MCF 10A (cell line): ENCODE results near the gene RAI1. TPM values are rescaled to one million over a fixed set of nuclear protein-coding genes. Genes with fewer than 3 reads are reported as not detected.

Source experiments
- BruUV-seq: library from RNA; stranded (reverse); fragments of 400-500 nt; replicated peaks from 2 replicates; lab custom pipeline; 2021; lab: Mats Ljungman, UMichigan
- CTCF ChIA-PET: fragments of 300-600 bp; sonication (Branson Sonifier 250); formaldehyde crosslinking; extraction: SDS; loops from one replicate; lab custom pipeline; 2021; ENCODE audit warnings: antibody characterized with exemption, inconsistent platforms; lab: Yijun Ruan, JAX
- POLR2A ChIA-PET: fragments of 300-600, 350-650 bp; sonication (Branson Sonifier 250); formaldehyde crosslinking; extraction: SDS; loops from one replicate; lab custom pipeline; 2020; ENCODE audit warnings: antibody characterized with exemption, inconsistent platforms; lab: Yijun Ruan, JAX
- DNase-seq: peaks from one replicate; pipeline ENCODE4 v3.0.0-alpha.2; 2018; ENCODE audit not compliant: unreplicated experiment
- H3K27ac Mint-ChIP-seq: one replicate; pipeline ENCODE4 v1.8.0; 2022; ENCODE audit warnings: mild to moderate bottlenecking, low read depth, mixed read lengths; ENCODE audit not compliant: unreplicated experiment
- H3K27me3 Mint-ChIP-seq: one replicate; pipeline ENCODE4 v1.8.0; 2022; ENCODE audit warnings: mixed read lengths; ENCODE audit not compliant: insufficient read depth, unreplicated experiment
- H3K36me3 Mint-ChIP-seq: one replicate; pipeline ENCODE4 v1.8.0; 2022; ENCODE audit warnings: mild to moderate bottlenecking, moderate library complexity, mixed read lengths; ENCODE audit not compliant: insufficient read depth, unreplicated experiment
- H3K4me1 Mint-ChIP-seq: one replicate; pipeline ENCODE4 v1.8.0; 2022; ENCODE audit warnings: mixed read lengths; ENCODE audit not compliant: insufficient read depth, unreplicated experiment
- H3K4me3 Mint-ChIP-seq: one replicate; pipeline ENCODE4 v1.8.0; 2022; ENCODE audit warnings: mild to moderate bottlenecking, moderate library complexity, mixed read lengths; ENCODE audit not compliant: unreplicated experiment
- H3K9me3 Mint-ChIP-seq: one replicate; pipeline ENCODE4 v1.8.0; 2022; ENCODE audit warnings: mixed read lengths; ENCODE audit not compliant: unreplicated experiment
- CTCF ChIP-seq: fragments of 200-600 bp; IDR thresholded peaks from one replicate; pipeline ENCODE4 v1.8.0; 2022; ENCODE audit warnings: antibody characterized with exemption, mild to moderate bottlenecking; ENCODE audit not compliant: unreplicated experiment
- intact Hi-C: fragments of 100-400 bp; cut with micrococcal nuclease; formaldehyde crosslinking; loops from 2 replicates; pipeline ENCODE4 v1.14.1; 2022
- total RNA-seq: library from RNA; stranded (reverse); gene quantifications from 2 replicates; pipeline ENCODE4 v1.2.3, GENCODE V29; 2022

Gene RAI1
- total RNA-seq, 1 experiment from 2014 or later = 30.4 TPM

- intact Hi-C loops = no loop called here
- CTCF ChIA-PET = interaction anchor here (1.5 kb wide), 1 partner anchor 291 kb away, joined by 4 read pairs; no protein-coding TSS in a partner anchor
- H3K27ac Mint-ChIP-seq = no peak overlapping the region
- DNase-seq = no peak
- no peak overlapping the region for H3K4me3 Mint-ChIP-seq
- H3K9me3 Mint-ChIP-seq = peaks cover 16% of the 10 kb centered on the region
- no peaks in the 10 kb centered on the region for H3K36me3 Mint-ChIP-seq
- no peak for TF ChIP-seq CTCF
- H3K4me1 Mint-ChIP-seq = no peaks in the 10 kb centered on the region
- POLR2A ChIA-PET = no interaction called here
- no TSS peak for BruUV-seq
- H3K27me3 Mint-ChIP-seq = peaks cover 12% of the 10 kb centered on the region
These were observed 35.3 kb upstream of the RAI1 start for GRCh38 chr17:17645961-17646360.

GRCh38 chr17:17647524-17648178 is 33.6 kb upstream of the RAI1 start:
- ChIA-PET POLR2A (interaction anchor here (0.6 kb wide), 1 partner anchor 1725 kb away, joined by 3 read pairs; no protein-coding TSS in a partner anchor), CTCF (interaction anchor here (0.6 kb wide), 2 partner anchors 13 to 20 kb away, joined by 3 read pairs; no protein-coding TSS in a partner anchor)
- Mint-ChIP-seq H3K36me3 (no peaks in the 10 kb centered on the region), H3K27me3 (peaks cover 12% of the 10 kb centered on the region), H3K27ac (no peak overlapping the region), H3K4me3 (no peak overlapping the region), H3K4me1 (no peaks in the 10 kb centered on the region), H3K9me3 (peaks cover 16% of the 10 kb centered on the region)
- TF ChIP-seq CTCF = no peak
- no TSS peak for BruUV-seq
- no peak for DNase-seq
- intact Hi-C loops = no loop called here

- POLR2A ChIA-PET = interaction anchor here (1.0 kb wide), 1 partner anchor 27 kb away, joined by 3 read pairs; no protein-coding TSS in a partner anchor
- Mint-ChIP-seq H3K27ac (no peak overlapping the region), H3K36me3 (no peaks in the 10 kb centered on the region), H3K4me3 (no peak overlapping the region), H3K9me3 (peaks cover 16% of the 10 kb centered on the region), H3K27me3 (peaks cover 12% of the 10 kb centered on the region), H3K4me1 (no peaks in the 10 kb centered on the region)
- intact Hi-C loops = no loop called here
- no peak for DNase-seq
- TF ChIP-seq CTCF = no peak
- BruUV-seq = no TSS peak
- CTCF ChIA-PET = interaction anchor here (0.6 to 1.0 kb wide), 2 partner anchors 33 to 294 kb away, joined by 3 to 4 read pairs; no protein-coding TSS in a partner anchor
These were observed 32.5 kb upstream of the RAI1 start for GRCh38 chr17:17648762-17649161.

- intact Hi-C loops = no loop called here
These were observed 30.3 kb upstream of the RAI1 start for GRCh38 chr17:17650959-17651358.

More at GRCh38 chr17:17650959-17651358, 30.3 kb upstream of the RAI1 start:
- BruUV-seq = no TSS peak
- POLR2A ChIA-PET = no interaction called here
- Mint-ChIP-seq H3K27me3 (peaks cover 12% of the 10 kb centered on the region), H3K27ac (no peak overlapping the region), H3K36me3 (no peaks in the 10 kb centered on the region), H3K4me1 (no peaks in the 10 kb centered on the region), H3K4me3 (no peak overlapping the region), H3K9me3 (peaks cover 16% of the 10 kb centered on the region)
- TF ChIP-seq CTCF = no peak
- DNase-seq = no peak
- CTCF ChIA-PET = no interaction called here
